Breast epithelium (tissue), 3 donors: ENCODE measurements around the gene RBM23.
A peak's percentile ranks its signal among the peaks of the same experiment; 100 is the strongest.

ENCODE experiments used
- POLR2AphosphoS5 ChIP-seq, 3 donors: sonication (generic); formaldehyde crosslinking; IDR thresholded peaks; one replicate each; pipeline ENCODE4 v1.6.1; 2017; ENCODE audit warnings: antibody characterized with exemption in 3 of 3
- TF ChIP-seq, protein P1 (sequence below), 3 donors: fragments of 450-650 bp; IDR thresholded peaks; one replicate each; pipeline ENCODE4 v1.5.1; 2016 to 2017; ENCODE audit warnings: antibody characterized with exemption in 3 of 3, mild to moderate bottlenecking in 3 of 3, moderate library complexity in 3 of 3

DNA sequence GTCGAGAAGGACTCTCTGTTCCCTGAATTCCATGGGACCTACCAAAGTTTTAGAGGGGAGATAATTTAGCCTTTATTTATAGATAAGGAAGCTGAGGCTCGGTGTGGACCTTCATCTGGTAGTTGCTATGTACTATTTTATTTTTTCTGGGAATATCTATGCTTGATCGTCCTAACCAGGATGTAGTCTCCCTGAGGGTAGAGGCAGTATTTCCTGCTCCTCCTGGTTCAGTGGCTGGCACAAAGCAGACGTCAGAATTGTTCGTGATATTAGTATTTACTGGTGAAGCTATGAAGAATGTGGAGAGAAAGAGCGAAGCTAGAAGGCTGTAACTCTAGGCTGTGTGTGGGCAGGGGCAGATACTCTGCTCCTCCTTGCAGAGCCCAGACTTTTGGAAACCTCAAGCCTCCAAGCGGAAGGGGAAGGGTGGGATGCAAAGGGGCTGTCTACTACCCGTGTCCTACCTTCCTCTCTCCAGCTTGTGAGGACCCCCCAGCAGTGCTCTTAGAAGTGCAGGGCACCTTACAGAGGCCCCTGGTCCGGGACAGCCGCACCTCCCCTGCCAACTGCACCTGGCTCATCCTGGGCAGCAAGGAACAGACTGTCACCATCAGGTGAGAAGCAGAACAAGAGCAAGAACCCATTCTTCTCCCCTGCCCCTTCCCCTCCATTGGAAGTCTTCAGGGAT is 46.0 kb downstream of the RBM23 start:
- TF ChIP-seq, protein P1, sequence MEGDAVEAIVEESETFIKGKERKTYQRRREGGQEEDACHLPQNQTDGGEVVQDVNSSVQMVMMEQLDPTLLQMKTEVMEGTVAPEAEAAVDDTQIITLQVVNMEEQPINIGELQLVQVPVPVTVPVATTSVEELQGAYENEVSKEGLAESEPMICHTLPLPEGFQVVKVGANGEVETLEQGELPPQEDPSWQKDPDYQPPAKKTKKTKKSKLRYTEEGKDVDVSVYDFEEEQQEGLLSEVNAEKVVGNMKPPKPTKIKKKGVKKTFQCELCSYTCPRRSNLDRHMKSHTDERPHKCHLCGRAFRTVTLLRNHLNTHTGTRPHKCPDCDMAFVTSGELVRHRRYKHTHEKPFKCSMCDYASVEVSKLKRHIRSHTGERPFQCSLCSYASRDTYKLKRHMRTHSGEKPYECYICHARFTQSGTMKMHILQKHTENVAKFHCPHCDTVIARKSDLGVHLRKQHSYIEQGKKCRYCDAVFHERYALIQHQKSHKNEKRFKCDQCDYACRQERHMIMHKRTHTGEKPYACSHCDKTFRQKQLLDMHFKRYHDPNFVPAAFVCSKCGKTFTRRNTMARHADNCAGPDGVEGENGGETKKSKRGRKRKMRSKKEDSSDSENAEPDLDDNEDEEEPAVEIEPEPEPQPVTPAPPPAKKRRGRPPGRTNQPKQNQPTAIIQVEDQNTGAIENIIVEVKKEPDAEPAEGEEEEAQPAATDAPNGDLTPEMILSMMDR (IDR thresholded peaks at IDR 0.05): peak in 1 of 3 donors; percentile 20
- peak in 1 of 3 donors; percentile 20 for TF ChIP-seq POLR2AphosphoS5 (IDR thresholded peaks at IDR 0.05)
